Measurements from ENCODE around the gene YKT6.

DNA sequence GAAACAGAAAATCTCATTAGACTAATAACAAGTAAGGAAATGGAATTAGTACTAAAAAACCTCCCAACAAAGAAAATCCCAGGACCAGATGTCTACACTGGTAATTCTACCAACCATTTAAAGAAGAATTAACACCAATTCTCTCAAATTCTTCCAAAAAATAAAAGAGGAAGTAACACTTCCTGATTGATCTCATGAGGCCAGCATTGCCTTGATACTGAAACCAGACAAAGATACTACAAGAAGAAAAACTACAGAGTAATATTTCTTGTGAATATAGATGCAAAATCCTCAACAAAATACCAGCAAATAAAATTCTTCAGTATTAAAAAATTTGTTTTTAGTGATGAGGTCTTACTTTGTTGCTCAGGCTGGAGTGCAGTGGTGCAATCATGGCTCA, 32.9 kb upstream of the YKT6 start:
- TF ChIP-seq CTCF (conservative IDR thresholded peaks at IDR 0.05) (no peak), EZH2 (IDR thresholded peaks at IDR 0.05; ENCODE audit: low read depth) (no peak)

All from PC-9 (cell line).